ENCODE measurements around the gene PRCC.

PRCC gene

GRCh38 chr1:156816561-156817328 is 49.4 kb downstream of the PRCC start, which contains the start of gene SH2D2A:
Gene SH2D2A (minus strand): TSS chr1:156816848. CDS start chr1:156816708, 140 bp downstream.
- DNase-seq, result no peak

DNA sequence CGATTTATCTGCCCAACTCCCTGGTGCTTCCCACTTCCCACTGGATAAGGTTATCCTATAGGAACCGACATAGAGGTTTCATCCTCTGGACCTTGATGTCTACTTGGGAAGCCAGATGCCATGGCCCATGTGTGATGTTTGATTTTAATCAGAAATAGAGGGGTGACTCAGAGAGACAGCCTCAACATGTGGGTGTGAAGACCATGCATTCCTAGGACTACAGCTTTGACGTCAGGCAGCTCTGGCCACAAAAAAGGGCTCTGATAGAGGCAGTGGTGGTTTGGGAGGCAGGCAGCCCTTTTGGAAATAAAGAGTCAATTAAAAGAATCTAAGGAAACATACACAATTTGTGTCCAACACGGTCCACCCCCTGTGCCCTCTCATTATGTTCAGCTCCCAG is 54.5 kb downstream of the PRCC start:
- DNase-seq, result no peak

- DNase-seq, result no peak
These were observed 55.3 kb downstream of the PRCC start for GRCh38 chr1:156822680-156823079.

- no peak for DNase-seq
These were observed 56.0 kb downstream of the PRCC start for GRCh38 chr1:156823210-156823790.

DNA sequence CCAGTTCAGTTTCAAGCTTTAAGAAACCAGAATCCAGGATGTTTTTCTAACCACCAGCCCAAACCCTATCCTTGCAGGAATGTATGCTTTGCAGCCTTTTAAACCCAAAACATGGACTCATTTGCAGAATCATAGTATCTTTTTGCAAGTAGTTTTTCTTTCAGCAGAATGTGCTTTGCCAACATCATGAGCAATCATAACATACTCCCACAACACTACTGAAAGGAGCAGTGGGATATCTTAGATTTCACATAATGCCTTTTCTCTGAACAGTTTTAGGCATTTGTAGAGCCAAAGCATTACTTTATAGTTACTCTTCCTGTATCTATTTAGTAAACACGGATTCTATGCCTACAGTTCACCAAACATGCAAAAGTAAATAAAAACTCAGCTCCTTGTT is 59.3 kb downstream of the PRCC start:
- no peak for DNase-seq

- no peak for DNase-seq
These were observed 61.2 kb downstream of the PRCC start for GRCh38 chr1:156828400-156829124.

- DNase-seq, result no peak
These were observed 65.1 kb downstream of the PRCC start for GRCh38 chr1:156832434-156832833.

DNA sequence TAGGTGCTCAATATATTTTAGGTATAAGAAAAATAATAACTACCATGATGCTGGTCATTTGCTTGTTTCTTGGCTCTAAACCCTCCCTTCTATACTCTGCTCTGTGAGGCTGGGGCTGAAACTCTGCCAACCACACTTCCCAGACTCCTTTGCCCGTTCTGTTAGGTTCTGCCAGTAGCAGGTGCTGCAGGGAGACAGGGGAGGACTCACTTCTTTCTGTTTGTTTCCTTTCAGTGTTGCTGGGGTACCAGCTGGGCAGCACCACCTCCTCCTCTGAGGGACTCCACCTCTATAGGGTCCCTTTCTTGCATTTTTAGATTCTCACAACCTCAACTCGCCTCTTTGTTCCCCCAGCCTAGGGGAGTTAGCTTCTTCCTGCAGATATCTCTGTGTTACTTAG is 66.3 kb downstream of the PRCC start:
- DNase-seq, result no peak

DNA sequence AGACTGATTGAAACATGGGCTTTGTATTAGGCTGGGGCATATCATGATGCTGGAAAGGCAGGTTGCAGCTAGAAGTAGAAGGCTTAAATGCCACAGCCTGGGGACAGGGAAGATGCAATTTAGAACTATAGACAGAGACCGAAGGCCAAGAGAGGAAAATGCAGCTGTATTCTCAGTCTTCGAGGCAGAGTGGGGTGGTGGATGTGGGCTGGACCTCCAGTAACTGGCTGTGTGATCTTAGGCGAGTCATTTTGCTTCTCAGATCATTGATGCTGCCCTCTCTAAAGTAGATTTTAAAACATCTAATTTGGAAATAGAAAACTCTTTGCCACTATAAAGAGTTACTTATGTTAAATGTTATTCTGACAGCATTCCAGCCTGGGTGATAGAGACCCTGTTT is 67.0 kb downstream of the PRCC start:
- DNase-seq, result no peak

DNA sequence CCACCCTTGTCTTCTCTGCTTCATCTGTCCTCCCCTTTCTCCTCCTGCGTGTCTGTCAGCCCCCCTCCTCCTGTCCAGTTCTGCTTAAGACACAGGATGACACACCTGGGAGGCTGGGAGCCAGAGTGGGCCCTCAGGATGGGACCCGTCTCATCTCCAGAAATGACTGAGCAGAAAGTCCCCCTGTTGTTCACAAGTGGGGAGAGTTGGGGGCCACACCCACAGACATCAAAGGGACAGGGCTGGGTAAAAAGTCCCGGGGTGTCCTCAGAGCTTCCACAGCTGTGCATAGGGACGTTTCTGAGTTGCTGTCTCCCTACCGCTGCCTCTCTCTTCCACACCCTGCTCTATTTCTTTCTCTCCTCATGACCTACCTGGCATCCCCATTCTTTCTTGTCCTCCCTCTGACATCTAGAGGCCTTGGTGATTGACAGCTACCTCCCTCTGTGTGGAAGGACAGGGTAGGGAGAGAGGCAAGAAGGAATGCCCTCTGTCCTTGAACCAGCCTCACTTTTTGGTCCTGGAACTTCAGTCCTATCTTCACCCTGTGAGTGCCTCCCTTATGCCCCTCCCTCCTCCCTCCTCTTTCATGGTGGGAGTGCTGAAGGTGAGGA is 68.8 kb downstream of the PRCC start:
- no peak for DNase-seq

DNA sequence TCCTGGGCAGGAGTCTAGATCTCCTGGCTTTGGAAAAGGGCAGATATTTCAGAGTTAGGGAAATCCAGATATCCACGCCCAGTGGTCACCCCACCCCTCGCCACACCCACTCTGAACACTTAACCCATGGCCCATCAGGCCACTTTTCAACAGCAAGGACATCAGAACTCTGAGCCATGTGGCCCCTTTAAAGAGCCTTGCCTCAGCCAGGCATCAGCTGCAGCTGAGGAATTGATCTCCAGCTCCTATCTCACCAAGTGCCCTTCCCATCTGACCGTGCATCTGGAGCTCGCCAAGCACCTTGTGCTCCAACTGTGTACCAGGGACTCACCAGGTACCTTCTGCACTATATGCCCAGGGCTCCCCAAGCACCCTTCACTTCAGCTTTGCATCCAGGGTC is 69.6 kb downstream of the PRCC start:
- no peak for DNase-seq

- no peak for DNase-seq
These were observed 71.6 kb downstream of the PRCC start for GRCh38 chr1:156838972-156839371.

DNA sequence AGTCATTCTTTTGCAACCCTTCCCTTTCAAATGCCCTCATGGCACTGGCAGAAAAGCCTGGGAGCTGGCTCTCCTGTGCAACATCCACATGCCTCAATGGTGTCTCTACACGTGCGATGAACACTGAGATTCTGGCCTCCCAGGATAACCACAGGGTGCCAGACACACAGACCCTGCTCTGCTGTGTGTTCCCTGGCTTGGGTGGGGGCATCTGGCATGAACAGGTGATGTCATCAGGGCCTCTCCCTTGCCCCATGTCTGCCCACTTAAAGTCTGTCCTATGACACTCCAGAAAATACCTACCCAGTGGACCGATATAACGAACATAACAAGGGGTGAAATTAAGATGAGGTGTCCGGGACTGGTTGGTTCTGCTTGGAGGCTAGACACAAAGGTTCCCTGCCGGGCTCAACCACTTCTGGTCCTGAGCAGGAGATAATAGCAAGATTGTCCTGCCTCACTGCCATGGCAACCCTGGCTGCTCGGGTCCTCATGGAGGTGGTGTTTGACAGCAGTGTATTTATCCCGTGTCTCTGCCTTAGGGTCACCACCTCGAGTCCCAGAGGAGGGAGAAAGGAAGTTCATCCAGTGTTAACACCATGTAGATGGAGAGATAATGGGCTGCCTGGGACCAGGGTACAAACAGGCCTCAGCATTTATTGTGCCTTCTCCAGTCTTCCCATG is 72.2 kb downstream of the PRCC start:
- no peak for DNase-seq

DNA sequence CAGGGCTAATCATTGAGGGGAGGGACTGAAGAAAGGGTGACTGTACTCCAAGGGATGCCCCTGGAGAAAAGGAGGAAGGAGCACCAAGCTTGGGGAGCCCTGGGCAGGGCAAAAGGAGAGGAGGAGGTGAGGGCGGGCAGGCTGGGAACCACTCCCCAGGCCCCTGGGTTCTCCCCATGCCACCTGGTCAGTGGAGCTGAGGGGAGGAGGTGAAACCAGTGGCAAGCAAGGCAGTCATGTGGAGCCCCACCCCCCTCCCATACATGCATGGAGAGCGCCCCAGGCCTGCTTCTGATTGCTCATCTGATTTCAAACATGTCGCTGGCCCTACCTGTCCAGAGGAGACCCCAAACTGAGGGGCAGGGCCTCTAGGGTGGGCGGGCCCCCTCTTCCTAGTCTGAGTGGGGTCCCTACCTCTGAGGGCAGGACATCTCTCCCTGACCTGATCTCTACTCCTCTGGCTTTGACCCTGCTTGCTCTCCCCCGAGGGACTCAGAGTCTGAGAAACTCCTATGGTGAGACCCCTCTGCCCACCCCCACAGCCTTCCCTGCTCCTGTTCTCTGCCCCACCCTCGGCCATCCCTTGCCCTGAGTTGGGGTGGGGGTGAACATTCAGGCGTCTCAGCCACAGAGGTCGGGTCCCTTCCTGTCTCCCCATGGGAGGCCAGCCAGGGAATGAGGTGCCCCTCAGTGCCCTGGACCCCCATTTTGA is 73.0 kb downstream of the PRCC start:
- DNase-seq, result no peak

DNA sequence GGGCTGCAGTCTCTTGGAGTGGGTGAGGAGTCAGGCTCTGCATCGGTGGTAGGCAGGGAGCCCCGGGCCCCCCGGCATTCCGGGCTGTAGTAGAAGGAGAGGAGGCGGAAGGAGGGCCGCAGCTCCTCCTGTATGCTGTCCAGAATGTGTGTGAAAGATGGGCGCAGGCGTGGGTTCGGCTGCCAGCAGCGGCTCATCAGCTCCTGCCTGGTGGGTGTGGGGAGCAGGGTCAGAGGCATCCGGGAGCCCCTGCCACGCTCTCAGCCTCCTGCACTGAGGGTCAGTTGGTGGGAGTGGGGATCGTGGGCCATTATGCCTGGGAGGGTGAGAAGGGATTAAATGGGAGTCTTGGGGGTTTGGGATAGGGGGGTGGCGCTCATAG is 73.6 kb downstream of the PRCC start:
- DNase-seq, result no peak

- no peak for DNase-seq
These were observed 74.0 kb downstream of the PRCC start for GRCh38 chr1:156841295-156841855.

DNA sequence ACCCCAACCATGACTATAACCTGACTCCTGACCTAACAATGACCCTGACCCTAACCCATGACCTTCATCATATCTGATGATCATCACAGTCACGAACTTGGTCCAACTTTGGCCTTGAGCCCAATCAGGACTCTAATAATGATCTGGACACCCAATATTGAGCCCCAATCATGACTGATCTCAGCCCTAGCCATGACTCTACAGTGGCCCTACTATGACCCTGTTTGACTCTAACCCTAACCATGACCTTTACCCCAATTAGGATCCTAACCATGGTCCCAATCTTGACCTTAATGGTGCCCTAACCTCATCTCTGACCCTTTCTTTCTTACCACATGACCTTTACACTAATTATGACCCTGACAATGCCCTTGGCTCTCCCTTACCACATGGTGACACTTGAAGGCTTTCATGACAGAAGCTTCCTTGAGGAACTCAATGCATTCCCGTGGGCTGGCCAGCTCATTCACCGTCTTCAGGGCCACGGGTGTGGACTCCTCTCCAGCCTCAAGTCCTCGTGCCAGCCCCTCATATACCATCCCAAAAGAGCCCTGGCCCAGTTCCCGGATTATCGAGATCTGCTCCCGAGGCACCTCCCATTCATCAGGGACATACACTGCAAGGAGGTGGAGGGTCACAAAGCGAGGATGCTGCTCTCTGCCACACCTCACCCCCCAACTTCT is 75.4 kb downstream of the PRCC start:
- DNase-seq, result no peak

- DNase-seq, result no peak
These were observed 76.8 kb downstream of the PRCC start for GRCh38 chr1:156844102-156844501.

- DNase-seq, result no peak
These were observed 77.3 kb downstream of the PRCC start for GRCh38 chr1:156844638-156845037.

- DNase-seq, result no peak
These were observed 78.0 kb downstream of the PRCC start for GRCh38 chr1:156845055-156845952.

Measured in NCI-H1105 (cell line).